ENCODE data around the gene ZFR2.
"Not testable (repeated sequence)": the region's sequence is repeated elsewhere in the genome, so short reads cannot be mapped to it uniquely, and the experiment has no call there.

Gene ZFR2

GRCh38 chr19:3770136-3770999 lies 98.5 kb downstream of the ZFR2 start:
- no peak for DNase-seq

- DNase-seq, result no peak
These were observed 99.3 kb downstream of the ZFR2 start for GRCh38 chr19:3769494-3769893.

GRCh38 chr19:3768748-3769099 lies 100.1 kb downstream of the ZFR2 start:
- DNase-seq, result no peak

GRCh38 chr19:3768015-3768747 lies 100.7 kb downstream of the ZFR2 start:
- DNase-seq, result no peak

- DNase-seq, result no peak
These were observed 101.8 kb downstream of the ZFR2 start for GRCh38 chr19:3767050-3767449.

- no peak for DNase-seq
These were observed 102.3 kb downstream of the ZFR2 start for GRCh38 chr19:3766520-3766919.

- not testable (repeated sequence) for DNase-seq
These were observed 103.1 kb downstream of the ZFR2 start for GRCh38 chr19:3765757-3766156.

GRCh38 chr19:3765121-3765520 lies 103.7 kb downstream of the ZFR2 start:
- DNase-seq, result no peak

- peak; percentile 99 for DNase-seq
These were observed 106.1 kb downstream of the ZFR2 start, which contains the start of gene MRPL54 for GRCh38 chr19:3762501-3763459. Gene MRPL54, plus strand, starts transcription at chr19:3762682. Its CDS starts 19 bp downstream, at chr19:3762701.

GRCh38 chr19:3762130-3762473 lies 106.7 kb downstream of the ZFR2 start:
- no peak for DNase-seq

- peak; percentile 95 for DNase-seq
These were observed 107.3 kb downstream of the ZFR2 start, which contains the start of gene APBA3 for GRCh38 chr19:3761382-3762129. Gene APBA3, minus strand, starts transcription at chr19:3761692. Its CDS starts 1,428 bp downstream, at chr19:3760264.

- DNase-seq, result peak; percentile 16
These were observed 107.9 kb downstream of the ZFR2 start for GRCh38 chr19:3760871-3761361.

- no peak for DNase-seq
These were observed 109.2 kb downstream of the ZFR2 start for GRCh38 chr19:3759482-3760254.

GRCh38 chr19:3758297-3758696 lies 110.5 kb downstream of the ZFR2 start:
- DNase-seq, result not testable (repeated sequence)

GRCh38 chr19:3757705-3758104 lies 111.1 kb downstream of the ZFR2 start:
- not testable (repeated sequence) for DNase-seq

All from hematopoietic multipotent progenitor cell treated with erythropoietin and hydrocortisone succinate and interleukin-3 and kit ligand, for 6 days (in vitro differentiated cells).